Keratinocyte (primary cell): ENCODE results near the gene MYH2. TPM values are rescaled to one million over a fixed set of nuclear protein-coding genes. Genes with fewer than 3 reads are reported as not detected.

ENCODE experiments used
- DNase-seq: peaks from one replicate; pipeline ENCODE4 v3.0.0-alpha.2; 2011; ENCODE audit warnings: low read depth, missing footprints, low spot score
- FAIRE-seq: peaks from 2 replicates; lab custom pipeline; 2011; peaks lifted over from hg19 to GRCh38; lab: Jason Lieb, UNC
- H2AFZ ChIP-seq: 2 replicates; pipeline ENCODE4 v1.6.0; 2012; ENCODE audit warnings: low read length, control low read depth, inconsistent platforms; ENCODE audit not compliant: control insufficient read depth
- H3K27ac ChIP-seq: 2 replicates; pipeline ENCODE4 v1.5.1; 2011; ENCODE audit warnings: low read length; ENCODE audit not compliant: control insufficient read depth, insufficient read depth
- H3K27me3 ChIP-seq: 3 replicates; pipeline ENCODE4 v1.6.0; 2011; ENCODE audit warnings: low read length; ENCODE audit not compliant: control insufficient read depth, insufficient read depth; ENCODE audit errors: extremely low read depth
- H3K36me3 ChIP-seq, 2 experiments: 2 replicates in 1 of 2; 3 replicates in 1 of 2; pipeline ENCODE4 v1.5.1; 2011; ENCODE audit warnings: low read length in 2 of 2, mild to moderate bottlenecking in 1 of 2; ENCODE audit not compliant: control insufficient read depth in 2 of 2, insufficient read depth in 2 of 2; ENCODE audit errors: extremely low read depth in 1 of 2
- H3K4me1 ChIP-seq: 3 replicates; pipeline ENCODE4 v1.5.1; 2011; ENCODE audit warnings: low read length; ENCODE audit not compliant: control insufficient read depth, insufficient read depth; ENCODE audit errors: extremely low read depth
- H3K4me2 ChIP-seq: 3 replicates; pipeline ENCODE4 v1.6.0; 2011; ENCODE audit warnings: low read depth, low read length; ENCODE audit not compliant: control insufficient read depth, insufficient read depth; ENCODE audit errors: extremely low read depth
- H3K4me3 ChIP-seq, 3 experiments: fragments of 200-600 bp in 1 of 3; sonication (generic) in 1 of 3; 2 replicates in 2 of 3; 3 replicates in 1 of 3; pipeline ENCODE4 v1.5.1; 2011 to 2016; ENCODE audit warnings: low read length in 3 of 3, mild to moderate bottlenecking in 3 of 3, control low read depth in 2 of 3, inconsistent platforms in 1 of 3, low read depth in 1 of 3, mixed read lengths in 1 of 3, mixed run types in 1 of 3, moderate library complexity in 1 of 3; ENCODE audit not compliant: control insufficient read depth in 2 of 3, insufficient read depth in 2 of 3; ENCODE audit errors: extremely low read depth in 1 of 3
- H3K79me2 ChIP-seq: 2 replicates; pipeline ENCODE4 v1.6.0; 2012; ENCODE audit warnings: low read length; ENCODE audit not compliant: control insufficient read depth, insufficient read depth
- H3K9ac ChIP-seq: 3 replicates; pipeline ENCODE4 v1.6.0; 2011; ENCODE audit warnings: low read length; ENCODE audit not compliant: control insufficient read depth, insufficient read depth; ENCODE audit errors: extremely low read depth
- H3K9me1 ChIP-seq: 3 replicates; pipeline ENCODE4 v1.6.0; 2011; ENCODE audit warnings: low read length; ENCODE audit not compliant: control insufficient read depth, insufficient read depth; ENCODE audit errors: extremely low read depth
- H3K9me3 ChIP-seq: 2 replicates; pipeline ENCODE4 v1.5.1; 2012; ENCODE audit warnings: low read depth, low read length; ENCODE audit not compliant: control insufficient read depth
- H4K20me1 ChIP-seq: 3 replicates; pipeline ENCODE4 v1.6.0; 2011; ENCODE audit warnings: low read length; ENCODE audit not compliant: control insufficient read depth, insufficient read depth; ENCODE audit errors: extremely low read depth
- EZH2 ChIP-seq: IDR thresholded peaks from one replicate; pipeline ENCODE4 v1.6.1; 2012; ENCODE audit warnings: inconsistent platforms, mild to moderate bottlenecking, low read length, moderate library complexity
- dilution Hi-C: fragments of 300-500 bp; cut with MboI; formaldehyde crosslinking; loops from one replicate; pipeline ENCODE4 v1.7.0; 2020; ENCODE audit warnings: low sequenced_read_pairs; ENCODE audit not compliant: extremely low pct_ligation_motif_present
- polyA minus RNA-seq, 3 experiments: library from RNA; depleted of rRNA, polyadenylated mRNA; stranded (reverse); fragments of >200 nt; gene quantifications; 1 replicate in 1 of 3; 2 replicates in 1 of 3; 3 replicates in 1 of 3; pipeline ENCODE4 v1.2.3, GENCODE V29; 2011
- polyA plus RNA-seq, 5 experiments: library from polyadenylated mRNA; depleted of rRNA in 3 of 5; stranded (reverse) in 3 of 5; stranded (forward) in 1 of 5; unstranded in 1 of 5; fragments of >200 nt; gene quantifications; 1 replicate in 1 of 5; 2 replicates in 3 of 5; 3 replicates in 1 of 5; pipeline versions ENCODE4 v1.2.1 to v1.2.3, GENCODE V29; 2011 to 2012; ENCODE audit warnings: missing spikeins in 2 of 5, low read depth in 1 of 5, low replicate concordance in 1 of 5
- TF ChIP-seq, protein P1 (sequence below), 3 experiments: IDR thresholded peaks in 1 of 3; conservative IDR thresholded peaks in 1 of 3; optimal IDR thresholded peaks in 1 of 3; 2 replicates in 2 of 3; 3 replicates in 1 of 3; pipeline versions ENCODE3 to v1.5.1; 2011; ENCODE audit warnings: low read length in 3 of 3, mild to moderate bottlenecking in 3 of 3, moderate library complexity in 2 of 3, control low read depth in 1 of 3, inconsistent platforms in 1 of 3; ENCODE audit not compliant: insufficient read depth in 2 of 3; ENCODE audit errors: extremely low read depth in 1 of 3

Gene MYH2
- polyA plus RNA-seq, result not detected in 3 replicates
- not detected for polyA plus RNA-seq (2011; ENCODE audit: low read depth)
- polyA plus RNA-seq (2011; cell fraction: cytosol; rRNA removed), result not detected in 2 replicates
- not detected in 2 replicates for polyA plus RNA-seq (2011; cell fraction: nucleus; rRNA removed)
- polyA plus RNA-seq (2012; ENCODE audit: low replicate concordance), result not detected in 2 replicates
- not detected in 3 replicates for polyA minus RNA-seq
- not detected for polyA minus RNA-seq (2011; cell fraction: cytosol; rRNA and poly(A)+ RNA removed)
- polyA minus RNA-seq (2011; cell fraction: nucleus; rRNA and poly(A)+ RNA removed), result not detected in 2 replicates

DNA sequence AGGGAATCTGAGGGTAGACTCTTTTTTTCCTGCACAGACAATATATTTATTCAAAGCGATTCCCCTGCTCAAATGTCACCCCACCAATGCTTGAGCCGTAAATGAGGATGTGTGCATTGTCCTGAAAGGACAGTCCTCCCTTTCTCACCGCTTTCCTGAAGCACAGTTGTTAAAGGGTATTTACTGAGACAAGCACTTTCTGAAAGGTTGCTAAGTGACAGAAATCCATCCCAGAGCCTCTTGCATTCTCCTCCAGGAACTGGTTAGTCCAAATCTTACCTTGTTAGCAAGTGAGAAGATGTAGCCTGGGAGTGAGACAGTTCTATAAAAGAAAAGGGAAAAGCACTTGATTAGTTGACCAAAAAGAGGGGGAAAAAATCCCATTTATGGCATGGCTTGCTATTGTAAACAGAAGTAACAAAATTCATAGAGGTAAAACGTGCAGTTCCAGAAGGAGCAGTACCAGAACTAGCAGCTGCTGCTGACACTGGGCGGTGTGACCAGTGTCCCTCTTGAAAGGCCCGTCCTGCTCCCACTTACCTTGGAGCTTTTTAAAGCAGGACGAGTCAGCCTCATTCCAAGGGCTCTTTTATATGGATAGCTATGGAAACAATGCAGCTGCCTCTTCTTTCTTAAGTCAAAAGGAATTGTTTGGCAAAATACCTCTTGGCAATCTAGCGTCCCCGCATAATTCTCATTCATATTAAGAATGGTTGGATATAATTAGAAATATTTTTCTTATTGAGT lies at the start of gene MYH2:
Gene MYH2 (minus strand): TSS at position 563 of the 747 bp plus-strand sequence. CDS start 1,738 bp downstream, outside the sequence.
- DNase-seq (no peak), FAIRE-seq (no peak)
- no peaks in the 10 kb centered on the region for H3K9me1 ChIP-seq
- no peak within 1 kb of the TSS for H3K4me2 ChIP-seq
- dilution Hi-C loops, result no loop called here
- no peaks in the 10 kb centered on the region for H3K9me3 ChIP-seq
- no peak for TF ChIP-seq EZH2
- TF ChIP-seq, protein P1, sequence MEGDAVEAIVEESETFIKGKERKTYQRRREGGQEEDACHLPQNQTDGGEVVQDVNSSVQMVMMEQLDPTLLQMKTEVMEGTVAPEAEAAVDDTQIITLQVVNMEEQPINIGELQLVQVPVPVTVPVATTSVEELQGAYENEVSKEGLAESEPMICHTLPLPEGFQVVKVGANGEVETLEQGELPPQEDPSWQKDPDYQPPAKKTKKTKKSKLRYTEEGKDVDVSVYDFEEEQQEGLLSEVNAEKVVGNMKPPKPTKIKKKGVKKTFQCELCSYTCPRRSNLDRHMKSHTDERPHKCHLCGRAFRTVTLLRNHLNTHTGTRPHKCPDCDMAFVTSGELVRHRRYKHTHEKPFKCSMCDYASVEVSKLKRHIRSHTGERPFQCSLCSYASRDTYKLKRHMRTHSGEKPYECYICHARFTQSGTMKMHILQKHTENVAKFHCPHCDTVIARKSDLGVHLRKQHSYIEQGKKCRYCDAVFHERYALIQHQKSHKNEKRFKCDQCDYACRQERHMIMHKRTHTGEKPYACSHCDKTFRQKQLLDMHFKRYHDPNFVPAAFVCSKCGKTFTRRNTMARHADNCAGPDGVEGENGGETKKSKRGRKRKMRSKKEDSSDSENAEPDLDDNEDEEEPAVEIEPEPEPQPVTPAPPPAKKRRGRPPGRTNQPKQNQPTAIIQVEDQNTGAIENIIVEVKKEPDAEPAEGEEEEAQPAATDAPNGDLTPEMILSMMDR (optimal IDR thresholded peaks at IDR 0.05 in 1 of 3, IDR thresholded peaks at IDR 0.05 in 1 of 3, conservative IDR thresholded peaks at IDR 0.05 in 1 of 3; ENCODE audit: extremely low read depth in 1 of 3, insufficient read depth in 2 of 3, low read length in 3 of 3), result no peak
- H3K4me3 ChIP-seq, result no peak within 1 kb of the TSS
- no peaks in the 10 kb centered on the region for H3K27me3 ChIP-seq
- no peak within 1 kb of the TSS for H3K27ac ChIP-seq
- no peaks in the 10 kb centered on the region for H3K79me2 ChIP-seq
- H3K9ac ChIP-seq, result no peak within 1 kb of the TSS
- H3K36me3 ChIP-seq, result no peaks in the 10 kb centered on the region
- H3K4me1 ChIP-seq, result no peaks in the 10 kb centered on the region
- H2AFZ ChIP-seq, result no peak within 1 kb of the TSS
- H4K20me1 ChIP-seq, result no peaks in the 10 kb centered on the region

DNA sequence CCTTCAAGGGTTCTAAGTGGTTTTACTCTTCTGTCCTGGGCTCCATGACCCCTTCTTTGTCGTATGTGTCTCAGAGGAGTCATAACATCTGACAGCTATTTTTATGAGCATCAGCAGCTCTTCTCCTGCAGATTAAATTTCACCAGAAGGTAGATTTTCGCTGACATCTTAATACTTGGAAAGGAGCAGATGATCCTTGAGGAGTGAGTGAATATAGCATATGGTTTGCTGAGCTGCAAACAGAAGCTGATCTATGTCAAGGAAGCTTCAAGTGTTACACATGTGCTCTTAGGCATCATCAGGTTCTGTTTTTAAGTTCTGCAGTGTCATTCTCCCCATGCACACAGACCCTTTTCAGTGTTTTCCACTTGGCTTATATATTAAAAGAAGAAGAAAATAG lies 49.2 kb upstream of the MYH2 start:
- H3K79me2 ChIP-seq, result no peaks in the 10 kb centered on the region
- H3K36me3 ChIP-seq, result no peaks in the 10 kb centered on the region
- H3K27ac ChIP-seq, result no peak overlapping the region
- no peak overlapping the region for H3K4me3 ChIP-seq
- H4K20me1 ChIP-seq, result no peaks in the 10 kb centered on the region
- no peaks in the 10 kb centered on the region for H3K27me3 ChIP-seq
- no peak overlapping the region for H3K9ac ChIP-seq
- no peaks in the 10 kb centered on the region for H3K4me1 ChIP-seq
- TF ChIP-seq, protein P1 (optimal IDR thresholded peaks at IDR 0.05 in 1 of 3, IDR thresholded peaks at IDR 0.05 in 1 of 3, conservative IDR thresholded peaks at IDR 0.05 in 1 of 3; ENCODE audit: extremely low read depth in 1 of 3, insufficient read depth in 2 of 3, low read length in 3 of 3), result no peak
- TF ChIP-seq EZH2, result no peak
- DNase-seq (no peak), FAIRE-seq (no peak)
- H3K4me2 ChIP-seq, result no peak overlapping the region
- H3K9me1 ChIP-seq, result no peaks in the 10 kb centered on the region
- H3K9me3 ChIP-seq, result no peaks in the 10 kb centered on the region
- dilution Hi-C loops, result no loop called here
- no peak overlapping the region for H2AFZ ChIP-seq
